ENCODE results near the gene SPEG. TPM values are rescaled to one million over a fixed set of nuclear protein-coding genes. Genes with fewer than 3 reads are reported as not detected.
"Not testable (repeated sequence)": the region's sequence is repeated elsewhere in the genome, so short reads cannot be mapped to it uniquely, and the experiment has no call there.

Gene SPEG
- total RNA-seq, 1 experiment from 2014 or later = 23.3 TPM

DNA sequence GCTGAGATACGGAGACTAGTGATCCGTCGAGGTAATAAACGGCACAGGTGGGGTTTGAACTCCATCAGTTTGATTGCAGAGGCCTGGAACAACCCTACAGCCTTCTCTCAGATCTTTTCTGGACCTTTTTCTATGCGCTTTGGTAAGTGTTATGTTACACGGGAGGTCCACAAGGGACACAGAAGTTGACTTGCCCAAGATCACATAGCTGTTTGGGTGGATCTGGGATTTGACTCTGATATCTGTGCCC is 45.8 kb upstream of the SPEG start:
- Mint-ChIP-seq H3K9me3 (ENCODE audit: unreplicated experiment) (no peaks in the 10 kb centered on the region), H3K4me1 (ENCODE audit: insufficient read depth, unreplicated experiment) (no peaks in the 10 kb centered on the region), H3K27ac (ENCODE audit: low read depth, unreplicated experiment) (no peak overlapping the region), H3K27me3 (ENCODE audit: insufficient read depth, unreplicated experiment) (no peaks in the 10 kb centered on the region), H3K36me3 (ENCODE audit: insufficient read depth, unreplicated experiment) (peaks cover 28% of the 10 kb centered on the region), H3K4me3 (ENCODE audit: unreplicated experiment) (peak overlapping the region; percentile 96)
- no peak for TF ChIP-seq CTCF (IDR thresholded peaks at IDR 0.05; ENCODE audit: unreplicated experiment)
- ChIA-PET POLR2A (interaction anchor here (0.6 to 3.1 kb wide), 11 partner anchors 9 to 390 kb away, joined by 3 to 15 read pairs (median 4); partner anchors contain the start of genes CHPF, CNPPD1, DNAJB2 and GMPPA), CTCF (interaction anchor here (0.5 to 3.4 kb wide), 16 partner anchors 10 to 1151 kb away, joined by 3 to 19 read pairs (median 3); no protein-coding TSS in a partner anchor)
- intact Hi-C loops (cut with micrococcal nuclease) = no loop called here
- BruUV-seq (replicated peaks) = no TSS peak
- DNase-seq (ENCODE audit: unreplicated experiment) = no peak

DNA sequence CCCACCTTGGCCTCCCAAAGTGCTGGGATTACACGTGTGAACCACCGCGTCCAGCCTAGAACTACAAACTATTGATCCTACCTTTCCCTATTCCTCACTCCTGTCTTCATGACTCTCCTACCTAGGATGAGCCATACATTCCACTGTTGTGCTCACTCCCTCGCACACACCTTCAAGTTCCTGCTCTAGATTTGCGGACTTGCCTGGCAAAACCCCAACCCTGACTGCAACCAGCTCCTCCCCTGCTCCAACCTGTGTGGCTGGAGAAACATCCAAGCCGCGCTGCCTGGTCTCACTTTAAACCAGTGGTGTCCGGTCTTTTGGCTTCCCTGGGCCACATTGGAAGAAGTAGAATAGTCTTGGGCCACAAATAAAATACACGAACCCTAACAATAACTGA is 41.9 kb upstream of the SPEG start:
- no peak overlapping the region for H3K4me3 Mint-ChIP-seq (ENCODE audit: unreplicated experiment)
- H3K36me3 Mint-ChIP-seq (ENCODE audit: insufficient read depth, unreplicated experiment) = no peaks in the 10 kb centered on the region
- H3K27me3 Mint-ChIP-seq (ENCODE audit: insufficient read depth, unreplicated experiment) = no peaks in the 10 kb centered on the region
- BruUV-seq (replicated peaks) = no TSS peak
- ChIA-PET CTCF (interaction anchor here (0.7 to 1.7 kb wide), 7 partner anchors 10 to 202 kb away, joined by 3 to 23 read pairs (median 3); no protein-coding TSS in a partner anchor), POLR2A (interaction anchor here (0.6 to 0.7 kb wide), 2 partner anchors 20 to 151 kb away, joined by 3 read pairs; partner anchors contain the start of gene CHPF)
- H3K27ac Mint-ChIP-seq (ENCODE audit: low read depth, unreplicated experiment) = no peak overlapping the region
- no peaks in the 10 kb centered on the region for H3K9me3 Mint-ChIP-seq (ENCODE audit: unreplicated experiment)
- intact Hi-C loops (cut with micrococcal nuclease) = no loop called here
- no peak for DNase-seq (ENCODE audit: unreplicated experiment)
- no peaks in the 10 kb centered on the region for H3K4me1 Mint-ChIP-seq (ENCODE audit: insufficient read depth, unreplicated experiment)
- no peak for TF ChIP-seq CTCF (IDR thresholded peaks at IDR 0.05; ENCODE audit: unreplicated experiment)

- DNase-seq (ENCODE audit: unreplicated experiment); POLR2A ChIA-PET; intact Hi-C loops (cut with micrococcal nuclease); H3K27ac Mint-ChIP-seq (ENCODE audit: low read depth, unreplicated experiment); H3K9me3 Mint-ChIP-seq (ENCODE audit: unreplicated experiment); H3K4me3 Mint-ChIP-seq (ENCODE audit: unreplicated experiment); H3K4me1 Mint-ChIP-seq (ENCODE audit: insufficient read depth, unreplicated experiment); H3K27me3 Mint-ChIP-seq (ENCODE audit: insufficient read depth, unreplicated experiment); BruUV-seq (replicated peaks); H3K36me3 Mint-ChIP-seq (ENCODE audit: insufficient read depth, unreplicated experiment): not testable (repeated sequence)
- CTCF ChIA-PET = interaction anchor here (0.6 to 1.9 kb wide), 4 partner anchors 9 to 135 kb away, joined by 3 to 7 read pairs (median 5); no protein-coding TSS in a partner anchor
Observed at GRCh38 chr2:219395056-219395455, 39.6 kb upstream of the SPEG start.

- intact Hi-C loops (cut with micrococcal nuclease) = no loop called here
- DNase-seq (ENCODE audit: unreplicated experiment) = no peak
- ChIA-PET CTCF (interaction anchor here (0.7 to 1.9 kb wide), 3 partner anchors 8 to 134 kb away, joined by 3 to 7 read pairs (median 7); no protein-coding TSS in a partner anchor), POLR2A (no interaction called here)
- H3K27me3 Mint-ChIP-seq (ENCODE audit: insufficient read depth, unreplicated experiment) = no peaks in the 10 kb centered on the region
- no TSS peak for BruUV-seq (replicated peaks)
- H3K9me3 Mint-ChIP-seq (ENCODE audit: unreplicated experiment) = no peaks in the 10 kb centered on the region
- no peak for TF ChIP-seq CTCF (IDR thresholded peaks at IDR 0.05; ENCODE audit: unreplicated experiment)
- H3K36me3 Mint-ChIP-seq (ENCODE audit: insufficient read depth, unreplicated experiment) = no peaks in the 10 kb centered on the region
- H3K4me3 Mint-ChIP-seq (ENCODE audit: unreplicated experiment) = no peak overlapping the region
- H3K27ac Mint-ChIP-seq (ENCODE audit: low read depth, unreplicated experiment) = no peak overlapping the region
- no peaks in the 10 kb centered on the region for H3K4me1 Mint-ChIP-seq (ENCODE audit: insufficient read depth, unreplicated experiment)
Observed at GRCh38 chr2:219395609-219396008, 39.0 kb upstream of the SPEG start.

Data from MCF 10A (cell line).